ENCODE data around the gene MUS81.
"Not testable (repeated sequence)": the region's sequence is repeated elsewhere in the genome, so short reads cannot be mapped to it uniquely, and the experiment has no call there.

The MUS81 gene, protein sequence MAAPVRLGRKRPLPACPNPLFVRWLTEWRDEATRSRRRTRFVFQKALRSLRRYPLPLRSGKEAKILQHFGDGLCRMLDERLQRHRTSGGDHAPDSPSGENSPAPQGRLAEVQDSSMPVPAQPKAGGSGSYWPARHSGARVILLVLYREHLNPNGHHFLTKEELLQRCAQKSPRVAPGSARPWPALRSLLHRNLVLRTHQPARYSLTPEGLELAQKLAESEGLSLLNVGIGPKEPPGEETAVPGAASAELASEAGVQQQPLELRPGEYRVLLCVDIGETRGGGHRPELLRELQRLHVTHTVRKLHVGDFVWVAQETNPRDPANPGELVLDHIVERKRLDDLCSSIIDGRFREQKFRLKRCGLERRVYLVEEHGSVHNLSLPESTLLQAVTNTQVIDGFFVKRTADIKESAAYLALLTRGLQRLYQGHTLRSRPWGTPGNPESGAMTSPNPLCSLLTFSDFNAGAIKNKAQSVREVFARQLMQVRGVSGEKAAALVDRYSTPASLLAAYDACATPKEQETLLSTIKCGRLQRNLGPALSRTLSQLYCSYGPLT

DNA sequence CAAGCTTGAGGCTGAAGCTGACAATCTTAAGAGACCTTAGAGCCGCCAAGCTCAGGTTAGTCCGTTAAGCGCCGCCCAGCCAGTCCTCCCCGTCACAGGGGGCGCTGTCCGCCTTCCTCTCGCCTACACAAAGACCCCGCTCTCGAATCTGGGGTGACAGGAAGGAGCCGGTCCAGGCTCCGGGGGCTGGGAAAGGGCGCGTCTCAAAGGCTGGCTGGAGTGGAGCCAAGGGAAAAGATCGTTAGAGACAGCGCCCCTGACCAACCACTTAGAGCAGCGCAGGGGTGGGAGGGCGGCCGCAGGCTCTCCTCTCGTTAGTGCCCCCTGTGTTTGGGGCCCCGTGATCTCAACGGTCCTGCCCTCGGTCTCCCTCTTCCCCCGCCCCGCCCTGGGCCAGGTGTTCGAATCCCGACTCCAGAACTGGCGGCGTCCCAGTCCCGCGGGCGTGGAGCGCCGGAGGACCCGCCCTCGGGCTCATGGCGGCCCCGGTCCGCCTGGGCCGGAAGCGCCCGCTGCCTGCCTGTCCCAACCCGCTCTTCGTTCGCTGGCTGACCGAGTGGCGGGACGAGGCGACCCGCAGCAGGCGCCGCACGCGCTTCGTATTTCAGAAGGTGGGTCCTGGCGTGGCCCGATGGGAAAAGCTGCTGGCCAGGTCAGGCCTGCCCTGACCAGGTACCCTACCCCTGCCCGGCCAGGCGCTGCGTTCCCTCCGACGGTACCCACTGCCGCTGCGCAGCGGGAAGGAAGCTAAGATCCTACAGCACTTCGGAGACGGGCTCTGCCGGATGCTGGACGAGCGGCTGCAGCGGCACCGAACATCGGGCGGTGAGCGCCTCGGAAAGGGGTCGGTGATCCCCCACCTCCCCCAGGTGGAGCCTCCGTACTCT is at the start of gene MUS81:
MUS81 (plus strand) TSS at position 156 of the 887 bp plus-strand sequence; CDS start at position 477, 321 bp downstream.
- DNase-seq: peak; percentile 97
- in situ Hi-C loops (cut with HindIII; ENCODE audit: low pct_ligation_motif_present, low pct_unique_long_range_greater_than_20kb, low sequenced_read_pairs): no loop called here

DNA sequence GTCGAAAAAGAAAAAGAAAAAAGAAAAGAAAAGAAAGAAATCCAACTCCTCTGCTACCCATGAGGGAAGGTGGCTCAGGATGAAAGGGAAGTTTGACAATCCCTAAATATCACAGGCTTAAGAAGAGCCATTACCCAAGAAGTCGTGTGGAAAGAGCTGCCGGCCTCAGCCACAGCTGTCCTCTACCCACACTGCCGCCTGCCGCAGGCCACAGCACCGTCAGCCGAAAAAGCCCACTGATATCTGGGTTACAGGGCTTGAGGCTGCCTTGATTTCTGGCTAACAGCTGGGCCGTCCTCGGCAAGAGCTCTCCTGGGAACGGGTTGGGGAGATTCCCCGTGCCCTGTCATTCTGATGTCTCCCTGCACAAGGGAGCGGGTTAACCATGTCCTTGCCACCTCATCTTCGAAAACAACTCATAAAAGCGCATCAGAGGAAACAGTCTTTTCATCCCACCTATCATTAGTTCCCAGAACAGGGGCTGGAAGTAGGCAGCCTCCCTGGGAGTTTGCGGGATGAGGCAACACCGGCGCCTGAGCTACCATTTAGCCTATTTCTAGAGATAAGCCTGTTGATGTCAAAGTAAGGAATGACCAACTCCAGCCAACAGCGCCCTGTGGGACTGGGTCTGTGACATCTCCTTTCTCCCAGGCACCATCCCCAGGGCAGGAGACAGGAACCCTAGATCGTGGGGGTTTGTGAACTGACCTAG is 48.3 kb upstream of the MUS81 start:
- in situ Hi-C loops (cut with HindIII; ENCODE audit: low pct_ligation_motif_present, low pct_unique_long_range_greater_than_20kb, low sequenced_read_pairs): no loop called here

DNA sequence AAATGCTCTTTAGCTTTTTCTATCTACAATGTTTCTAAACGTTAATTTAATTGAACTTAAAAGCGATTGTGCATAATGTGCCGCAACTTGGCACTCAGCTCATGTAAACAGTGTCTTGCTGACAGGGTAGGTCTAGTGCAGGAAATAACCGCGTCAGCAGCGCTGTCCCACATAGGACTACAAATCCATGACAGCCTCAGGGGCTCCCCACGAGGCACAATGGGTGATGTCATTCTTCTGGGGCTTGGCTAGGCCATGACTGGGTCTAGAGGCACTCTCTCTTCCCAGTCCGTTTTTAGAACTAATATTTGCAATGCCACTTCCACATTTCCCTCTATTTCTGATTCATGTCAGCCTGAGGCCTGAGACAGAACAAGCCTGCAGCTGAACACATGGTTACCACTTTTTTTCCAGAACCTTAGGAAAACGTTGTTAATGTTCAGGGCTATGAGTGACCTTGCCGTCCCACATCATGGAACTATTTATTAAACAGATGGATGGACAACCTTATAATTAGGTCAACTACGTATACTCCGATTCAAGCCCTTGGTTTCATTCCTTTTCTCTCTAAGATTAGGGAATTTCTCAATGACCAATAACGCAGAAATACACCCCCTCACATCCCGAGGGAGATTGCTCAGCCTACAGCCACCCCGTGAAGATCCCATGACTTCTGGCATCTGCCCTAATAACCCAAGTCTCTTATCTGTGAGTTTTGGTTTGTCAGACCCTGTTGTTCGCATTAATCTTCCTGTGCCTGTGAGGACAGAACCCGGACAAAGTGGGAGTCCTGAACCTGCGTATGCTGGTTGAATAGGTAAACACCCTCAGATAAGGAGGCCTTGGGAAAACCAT is 45.9 kb upstream of the MUS81 start:
- no peak for DNase-seq
- in situ Hi-C loops (cut with HindIII; ENCODE audit: low pct_ligation_motif_present, low pct_unique_long_range_greater_than_20kb, low sequenced_read_pairs): no loop called here

More for the DNA sequence above, 48.3 kb upstream of the MUS81 start:
- no peak for DNase-seq

DNA sequence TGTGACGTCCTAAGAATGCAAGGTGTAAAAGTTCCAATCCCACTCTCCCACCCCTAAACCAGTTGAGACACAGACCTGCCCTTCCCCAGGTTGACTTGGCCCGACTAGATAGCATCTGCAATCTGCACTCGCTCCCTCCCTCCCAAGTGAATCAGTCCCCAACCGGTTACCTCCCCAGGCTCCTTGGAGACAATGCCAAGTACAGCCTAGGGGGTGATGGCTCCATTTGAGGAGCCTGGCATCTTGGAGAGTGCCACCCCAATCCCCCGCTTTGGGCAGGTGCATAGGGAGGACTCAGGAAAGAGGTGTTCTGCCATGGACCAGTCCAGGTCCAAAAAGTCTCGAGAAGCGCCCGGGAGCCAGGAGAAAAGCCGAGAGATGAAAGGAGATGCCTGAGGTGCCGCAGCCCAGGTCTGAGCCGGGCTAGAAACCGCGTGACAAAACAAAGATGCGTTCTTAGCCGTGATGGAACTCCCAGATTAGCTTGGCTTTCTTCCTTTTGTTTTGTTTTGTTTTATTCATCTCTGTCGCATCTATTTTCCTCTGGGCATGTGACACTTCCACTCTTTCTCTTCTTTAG is 45.2 kb upstream of the MUS81 start:
- in situ Hi-C loops (cut with HindIII; ENCODE audit: low pct_ligation_motif_present, low pct_unique_long_range_greater_than_20kb, low sequenced_read_pairs): no loop called here
- no peak for DNase-seq

DNA sequence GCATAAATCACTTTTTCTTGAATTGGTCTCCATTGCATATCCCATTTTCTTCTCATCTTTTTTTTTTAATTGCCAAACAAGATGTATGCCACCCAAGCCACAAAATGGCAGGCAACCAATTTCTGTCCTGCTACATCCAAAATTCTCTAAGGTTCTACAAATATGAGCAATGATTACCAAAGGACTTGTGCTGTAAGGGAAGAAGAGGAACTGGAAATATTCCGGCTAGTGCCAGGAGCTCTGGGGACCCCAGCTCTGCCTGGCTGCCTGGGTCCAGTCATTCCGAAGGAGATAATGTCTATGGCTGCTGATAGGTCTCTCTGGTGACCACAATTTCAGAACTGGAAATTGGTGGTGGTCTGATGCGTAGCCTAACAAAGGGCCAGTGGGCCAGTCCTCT is 43.5 kb upstream of the MUS81 start:
- in situ Hi-C loops (cut with HindIII; ENCODE audit: low pct_ligation_motif_present, low pct_unique_long_range_greater_than_20kb, low sequenced_read_pairs): no loop called here
- DNase-seq: no peak

DNA sequence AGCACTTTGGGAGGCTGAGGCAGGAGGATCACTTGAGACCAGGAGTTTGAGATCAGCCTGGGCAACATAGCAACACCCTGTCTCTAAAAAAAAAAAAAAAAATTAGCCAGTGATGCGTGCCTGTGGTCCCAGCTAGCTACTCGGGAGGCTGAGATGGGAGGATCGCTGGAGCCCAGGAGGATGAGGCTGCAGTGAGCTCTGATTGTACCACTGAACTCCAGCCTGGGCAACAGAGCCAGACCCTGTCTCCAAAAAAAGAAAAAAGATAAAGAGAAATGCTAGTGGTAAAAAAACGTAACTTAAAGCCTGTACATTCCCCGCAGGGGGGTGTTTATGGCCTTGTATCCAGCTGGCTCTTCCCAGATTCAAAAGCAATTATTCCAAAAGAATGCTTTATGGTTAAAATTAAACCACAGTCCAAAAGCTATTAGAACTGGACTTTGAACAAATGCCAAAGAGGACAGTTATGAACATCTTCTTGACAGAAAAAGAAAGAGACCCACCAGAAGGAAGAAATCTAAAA is 42.9 kb upstream of the MUS81 start:
- DNase-seq: peak; percentile 1
- in situ Hi-C loops (cut with HindIII; ENCODE audit: low pct_ligation_motif_present, low pct_unique_long_range_greater_than_20kb, low sequenced_read_pairs): no loop called here

DNA sequence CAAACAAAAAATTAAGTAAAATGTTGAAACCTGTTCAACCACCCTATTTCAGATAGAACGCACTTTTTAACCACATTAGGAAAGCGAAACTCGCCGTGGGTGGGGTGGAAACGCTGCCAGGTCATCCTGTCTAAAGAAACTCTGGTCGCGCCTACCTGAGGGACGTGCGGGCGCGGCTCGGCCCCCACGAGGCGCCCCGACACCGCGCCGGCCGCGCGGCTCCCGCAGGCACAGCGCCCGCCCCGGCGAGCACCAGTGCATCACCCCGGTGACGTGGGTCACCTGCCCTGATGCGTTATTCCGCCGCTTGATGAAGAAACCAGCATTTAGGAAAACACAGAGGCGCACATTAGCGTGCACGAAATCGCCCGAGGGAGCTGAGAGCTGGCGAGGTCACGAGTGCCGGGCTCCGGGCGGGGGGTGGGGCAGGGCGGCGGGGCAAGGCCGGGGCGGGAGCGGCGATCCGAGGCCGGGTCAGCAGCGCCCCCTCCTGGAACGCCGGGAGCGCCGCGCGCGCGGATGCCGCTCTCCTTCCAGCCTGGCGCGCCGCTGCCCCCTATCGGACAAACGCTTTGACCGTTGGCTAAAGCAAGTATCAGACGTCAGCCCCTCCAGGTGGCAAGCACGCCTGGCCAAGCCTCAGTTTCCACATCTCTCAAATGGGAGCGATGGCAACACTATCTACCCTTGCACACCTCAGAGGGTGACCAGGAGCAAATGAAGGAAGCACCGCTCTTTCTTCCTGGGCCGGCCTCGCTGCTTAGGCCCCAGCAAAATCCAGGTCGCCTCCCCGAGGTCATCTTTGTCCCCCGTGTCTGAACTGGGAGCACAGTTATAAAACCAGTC is 42.2 kb upstream of the MUS81 start:
- DNase-seq: peak; percentile 84
- in situ Hi-C loops (cut with HindIII; ENCODE audit: low pct_ligation_motif_present, low pct_unique_long_range_greater_than_20kb, low sequenced_read_pairs): no loop called here

DNA sequence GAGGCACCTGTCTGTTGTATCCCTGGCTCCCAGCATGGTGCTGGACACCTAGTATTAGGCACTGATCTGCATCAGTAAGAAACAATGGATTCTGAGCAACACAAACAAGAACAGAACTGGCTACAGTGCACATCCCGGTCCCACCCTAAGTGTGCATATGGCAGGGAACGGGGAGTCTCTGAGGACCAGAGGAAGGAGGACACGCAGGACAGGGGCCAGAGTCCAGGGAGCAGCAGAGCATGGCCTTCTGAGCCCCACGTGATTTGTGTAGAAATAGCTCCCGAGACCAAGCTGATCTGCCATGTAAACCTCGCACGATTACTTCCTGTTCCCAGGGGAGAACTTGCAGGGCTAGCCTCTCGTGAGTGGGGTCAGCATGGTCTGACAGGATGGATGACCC is 39.1 kb upstream of the MUS81 start:
- DNase-seq: no peak

DNA sequence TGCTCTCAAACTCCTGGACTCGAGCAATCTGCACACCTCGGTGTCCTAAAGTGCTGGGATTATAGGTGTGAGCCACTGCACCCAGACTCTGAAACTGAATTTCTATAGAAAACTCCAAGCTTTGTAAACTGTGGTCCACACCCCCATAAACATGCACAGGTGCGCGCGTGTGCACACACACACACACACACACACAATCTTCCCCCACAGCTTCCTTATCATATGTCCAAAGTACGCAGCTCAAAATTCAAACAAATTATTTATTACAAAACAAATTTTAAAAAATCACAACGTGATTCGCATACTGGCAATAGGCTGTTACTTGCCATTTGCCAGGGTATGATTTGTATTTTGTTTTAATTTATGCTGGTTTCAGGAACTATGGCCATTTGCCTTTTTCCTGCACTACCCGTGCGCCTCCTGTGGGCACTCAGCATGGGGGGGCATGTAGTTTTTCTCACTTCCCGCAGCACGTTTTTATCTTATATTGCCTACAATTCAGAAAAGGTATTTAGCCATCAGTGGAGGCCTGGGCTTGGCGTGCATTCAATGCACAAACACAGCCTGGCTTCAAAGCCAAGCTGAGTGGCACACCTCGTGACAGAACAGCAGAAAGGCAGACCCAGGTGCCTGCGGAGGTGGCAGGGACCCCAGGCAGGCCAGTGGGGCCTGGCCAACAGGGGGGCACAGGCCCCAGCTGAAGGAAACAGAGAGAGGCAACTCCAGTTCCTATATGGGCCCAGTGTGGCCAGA is 37.3 kb upstream of the MUS81 start:
- in situ Hi-C loops (cut with HindIII; ENCODE audit: low pct_ligation_motif_present, low pct_unique_long_range_greater_than_20kb, low sequenced_read_pairs): no loop called here
- DNase-seq: no peak

More for the DNA sequence above, 39.1 kb upstream of the MUS81 start:
- in situ Hi-C loops (cut with HindIII; ENCODE audit: low pct_ligation_motif_present, low pct_unique_long_range_greater_than_20kb, low sequenced_read_pairs): no loop called here

DNA sequence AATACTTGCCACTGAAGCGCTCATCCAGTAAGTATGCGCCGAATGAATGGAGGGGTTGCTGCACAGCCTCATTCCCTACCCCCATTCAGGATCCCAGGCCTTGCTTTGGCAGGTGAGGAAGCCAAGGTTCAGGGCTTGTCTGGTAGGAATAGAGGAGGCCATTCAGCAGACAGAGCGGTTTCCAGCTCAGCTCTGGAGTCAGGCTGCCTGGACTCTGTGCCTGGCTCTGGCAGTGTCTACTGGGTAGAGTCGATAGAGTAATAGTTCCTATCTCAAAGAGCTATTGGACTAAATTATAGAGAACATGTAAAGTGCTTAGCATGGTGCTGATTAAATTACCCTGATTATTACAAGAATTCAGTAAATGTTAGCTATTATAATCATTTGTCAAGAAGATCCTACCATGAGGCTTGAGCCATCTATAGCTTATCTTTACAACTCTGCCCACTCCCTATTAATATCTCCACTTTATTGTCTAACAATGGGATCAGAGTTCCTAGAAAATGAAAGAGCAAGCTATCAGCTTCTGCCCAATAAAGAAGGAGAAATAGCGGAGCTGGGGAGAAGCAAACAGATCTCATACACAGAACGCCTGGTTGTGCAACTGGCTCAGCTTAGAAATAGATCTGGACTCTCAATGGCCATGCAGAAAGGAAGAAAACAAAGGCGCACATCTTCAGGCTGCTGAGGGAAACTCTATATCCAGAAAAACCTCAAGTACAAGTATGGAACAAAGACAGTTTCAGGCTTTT is 33.1 kb upstream of the MUS81 start:
- in situ Hi-C loops (cut with HindIII; ENCODE audit: low pct_ligation_motif_present, low pct_unique_long_range_greater_than_20kb, low sequenced_read_pairs): no loop called here
- DNase-seq: no peak

DNA sequence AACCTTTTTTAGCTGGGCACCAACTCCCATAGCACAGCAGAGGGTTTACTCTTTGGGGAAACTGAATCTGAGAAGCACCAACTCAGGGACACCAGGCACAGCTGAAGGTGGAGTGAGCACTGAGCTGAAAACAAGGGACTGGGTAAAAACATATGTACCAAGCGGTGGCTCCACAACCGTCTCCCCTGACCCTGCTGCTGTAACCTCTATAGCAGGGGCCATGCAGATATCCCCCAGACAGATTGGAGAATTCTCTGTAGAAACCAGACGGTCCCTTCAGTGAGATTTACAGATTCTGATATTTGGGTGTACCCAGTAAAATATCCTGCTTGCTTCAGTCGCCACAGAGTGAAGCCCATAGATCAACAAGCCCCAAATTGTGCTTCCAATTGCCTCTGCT is 30.8 kb upstream of the MUS81 start:
- in situ Hi-C loops (cut with HindIII; ENCODE audit: low pct_ligation_motif_present, low pct_unique_long_range_greater_than_20kb, low sequenced_read_pairs): no loop called here
- DNase-seq: no peak

DNA sequence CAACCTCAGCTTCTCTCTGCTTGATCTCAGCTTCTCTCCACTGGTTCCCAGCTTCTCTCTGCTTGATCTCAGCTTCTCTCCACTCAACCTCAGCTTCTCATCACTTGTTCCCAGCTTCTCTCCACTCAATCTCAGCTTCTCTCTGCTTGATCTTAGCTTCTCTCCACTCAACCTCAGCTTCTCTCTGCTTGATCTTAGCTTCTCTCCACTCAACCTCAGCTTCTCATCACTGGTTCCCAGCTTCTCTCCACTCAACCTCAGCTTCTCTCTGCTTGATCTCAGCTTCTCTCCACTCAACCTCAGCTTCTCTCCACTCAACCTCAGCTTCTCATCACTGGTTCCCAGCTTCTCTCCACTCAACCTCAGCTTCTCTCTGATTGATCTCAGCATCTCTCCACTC is 28.0 kb upstream of the MUS81 start:
- in situ Hi-C loops (cut with HindIII; ENCODE audit: low pct_ligation_motif_present, low pct_unique_long_range_greater_than_20kb, low sequenced_read_pairs): not testable (repeated sequence)

DNA sequence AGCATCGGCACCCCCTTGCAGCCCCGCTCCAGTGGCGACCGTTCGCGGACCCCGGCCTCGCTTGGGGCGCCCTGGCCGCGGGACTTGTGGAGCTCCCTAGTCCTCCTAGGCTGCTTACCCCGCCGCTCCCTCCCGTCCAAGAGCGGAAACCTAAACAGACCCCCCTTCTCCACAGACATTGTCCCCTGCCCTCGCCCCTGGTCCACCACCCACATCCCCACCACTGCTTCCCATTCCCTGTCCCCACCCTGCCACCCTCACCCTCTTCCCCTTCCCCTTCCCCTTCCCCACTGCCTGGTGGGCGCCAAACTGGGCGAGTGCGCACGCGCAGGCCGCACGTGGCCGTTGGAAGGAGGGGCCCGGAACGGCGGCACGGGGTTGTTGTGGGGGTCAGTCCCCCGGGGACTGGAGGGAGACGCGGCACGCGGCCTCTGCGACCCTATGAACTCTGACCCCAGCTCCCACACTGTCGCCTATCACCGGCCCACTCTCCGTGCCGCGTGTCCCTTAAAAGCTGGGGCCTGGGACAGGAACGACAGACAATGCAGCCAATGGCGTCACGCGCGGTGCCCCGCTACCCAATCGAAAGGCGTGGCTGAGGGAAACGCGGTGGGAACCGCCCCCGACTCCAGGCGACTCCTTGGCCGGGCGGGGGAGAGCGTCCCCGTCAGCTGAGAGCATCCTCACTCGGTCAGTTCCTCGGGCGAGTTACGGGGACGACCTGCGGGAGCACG is 26.8 kb upstream of the MUS81 start, which contains the start of gene SNX32:
SNX32 (plus strand) TSS at position 667 of the 734 bp plus-strand sequence. CDS start 103 bp downstream, outside the sequence.
- in situ Hi-C loops (cut with HindIII; ENCODE audit: low pct_ligation_motif_present, low pct_unique_long_range_greater_than_20kb, low sequenced_read_pairs): no loop called here
- DNase-seq: no peak

More for the DNA sequence above, 28.0 kb upstream of the MUS81 start:
- not testable (repeated sequence) for DNase-seq

DNA sequence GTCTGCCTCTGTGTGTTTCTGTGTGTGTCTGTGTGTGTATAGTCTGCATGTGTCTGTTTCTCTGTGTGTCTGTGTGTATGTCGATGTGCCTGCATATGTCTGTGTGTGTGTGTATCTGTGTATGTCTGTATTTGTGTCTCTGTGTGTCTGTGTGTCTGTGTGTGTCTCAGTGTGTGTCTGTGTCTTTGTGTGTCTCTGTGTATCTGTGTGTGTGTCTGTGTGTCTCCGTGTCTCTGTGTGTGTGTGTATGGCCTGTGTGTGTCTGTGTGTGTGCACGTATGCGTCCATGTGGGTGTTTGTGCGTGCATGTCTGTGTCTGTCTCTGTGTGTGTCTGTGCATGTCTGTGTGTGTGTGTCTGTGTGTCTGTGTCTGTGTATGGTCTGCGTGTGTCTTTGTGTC is 26.0 kb upstream of the MUS81 start:
- DNase-seq: no peak
- in situ Hi-C loops (cut with HindIII; ENCODE audit: low pct_ligation_motif_present, low pct_unique_long_range_greater_than_20kb, low sequenced_read_pairs): no loop called here

Measured in ACHN (cell line).